ENCODE measurements around the gene CENPM. TPM values are rescaled to one million over a fixed set of nuclear protein-coding genes. Genes with fewer than 3 reads are reported as not detected.

CENPM gene
- total RNA-seq, 1 donor from 2014 or later, result not detected

GRCh38 chr22:41916745-41917358 lies 30.1 kb downstream of the CENPM start:
- H3K9me3 ChIP-seq, result no peaks in the 10 kb centered on the region

GRCh38 chr22:41915786-41916493 lies 31.0 kb downstream of the CENPM start:
- peaks cover 7 to 18% of the 10 kb centered on the region in 2 donors for H3K4me1 ChIP-seq
- H3K27me3 ChIP-seq, result peaks cover 39% of the 10 kb centered on the region
- intact Hi-C loops (cut with DNase I), result no loop called here
- peak overlapping the region in 1 of 2 donors; percentile 62 for H3K4me3 ChIP-seq
- no peak for DNase-seq (ENCODE audit: low spot score in 2 of 2)
- no peak overlapping the region for H3K27ac ChIP-seq
- TF ChIP-seq CTCF (IDR thresholded peaks at IDR 0.05), result no peak
- H3K9me3 ChIP-seq, result no peaks in the 10 kb centered on the region
- H3K36me3 ChIP-seq, result no peaks in the 10 kb centered on the region

More at GRCh38 chr22:41916745-41917358, 30.1 kb downstream of the CENPM start:
- intact Hi-C loops (cut with DNase I), result no loop called here
- H3K36me3 ChIP-seq, result no peaks in the 10 kb centered on the region
- no peak overlapping the region for H3K27ac ChIP-seq
- H3K4me1 ChIP-seq, result peaks cover 5 to 15% of the 10 kb centered on the region in 2 donors
- no peak for TF ChIP-seq CTCF (IDR thresholded peaks at IDR 0.05)
- no peak overlapping the region for H3K4me3 ChIP-seq
- DNase-seq (ENCODE audit: low spot score in 2 of 2), result no peak
- peaks cover 29% of the 10 kb centered on the region for H3K27me3 ChIP-seq

GRCh38 chr22:41915035-41915785 lies 31.7 kb downstream of the CENPM start, which contains the start of gene SHISA8:
Gene SHISA8 (minus strand): TSS chr22:41915074. CDS start chr22:41914667, 407 bp downstream.
- H3K9me3 ChIP-seq, result no peaks in the 10 kb centered on the region
- H3K4me3 ChIP-seq, result peak within 1 kb of the TSS; percentile 47 to 62
- no peak within 1 kb of the TSS for H3K27ac ChIP-seq
- no peaks in the 10 kb centered on the region for H3K36me3 ChIP-seq
- H3K4me1 ChIP-seq, result peaks cover 12 to 25% of the 10 kb centered on the region in 2 donors
- no peak for TF ChIP-seq CTCF (IDR thresholded peaks at IDR 0.05)
- DNase-seq (ENCODE audit: low spot score in 2 of 2), result no peak
- H3K27me3 ChIP-seq, result peaks cover 40% of the 10 kb centered on the region
- intact Hi-C loops (cut with DNase I), result no loop called here

GRCh38 chr22:41914611-41915034 lies 32.3 kb downstream of the CENPM start:
- no peak overlapping the region for H3K27ac ChIP-seq
- no peaks in the 10 kb centered on the region for H3K9me3 ChIP-seq
- H3K36me3 ChIP-seq, result no peaks in the 10 kb centered on the region
- intact Hi-C loops (cut with DNase I), result no loop called here
- TF ChIP-seq CTCF (IDR thresholded peaks at IDR 0.05), result no peak
- H3K4me1 ChIP-seq, result peaks cover 13 to 19% of the 10 kb centered on the region in 2 donors
- peak overlapping the region; percentile 47 to 62 for H3K4me3 ChIP-seq
- no peak for DNase-seq (ENCODE audit: low spot score in 2 of 2)
- peaks cover 40% of the 10 kb centered on the region for H3K27me3 ChIP-seq

GRCh38 chr22:41913842-41914534 lies 33.0 kb downstream of the CENPM start:
- no peak for DNase-seq (ENCODE audit: low spot score in 2 of 2)
- peaks cover 40% of the 10 kb centered on the region for H3K27me3 ChIP-seq
- peaks cover 13 to 16% of the 10 kb centered on the region in 2 donors for H3K4me1 ChIP-seq
- H3K9me3 ChIP-seq, result no peaks in the 10 kb centered on the region
- H3K36me3 ChIP-seq, result no peaks in the 10 kb centered on the region
- no peak for TF ChIP-seq CTCF (IDR thresholded peaks at IDR 0.05)
- intact Hi-C loops (cut with DNase I), result no loop called here
- peak overlapping the region in 1 of 2 donors; percentile 26 for H3K4me3 ChIP-seq
- no peak overlapping the region for H3K27ac ChIP-seq

Measured in ascending aorta (tissue), 2 donors.